ENCODE results near the gene TEF.

The TEF gene

DNA sequence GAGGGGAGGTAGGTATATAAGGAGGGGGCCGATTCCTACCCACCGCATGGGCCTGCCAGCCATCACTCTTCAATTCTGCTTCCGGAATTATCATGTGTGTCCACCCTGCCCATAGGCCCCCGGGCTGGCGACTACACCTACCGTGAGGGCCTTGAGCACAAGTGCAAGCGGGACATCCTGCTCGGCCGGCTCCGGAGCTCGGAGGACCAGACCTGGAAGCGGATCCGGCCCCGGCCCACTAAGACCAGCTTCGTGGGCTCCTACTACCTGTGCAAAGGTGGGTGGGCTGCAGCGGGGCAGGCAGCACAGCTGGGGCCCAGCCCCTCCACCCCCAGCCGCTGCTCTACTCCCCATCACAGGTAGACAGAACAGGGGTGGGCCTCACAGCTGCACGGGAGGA is 38.4 kb upstream of the TEF start:
- Histone ChIP-seq H3K4me1 (ENCODE audit: control insufficient read depth, insufficient read depth, low read length, poor library complexity, severe bottlenecking) (no peaks in the 10 kb centered on the region), H3K4me3 (ENCODE audit: extremely low read depth, insufficient read depth, low read length, poor library complexity, severe bottlenecking) (no peak overlapping the region), H3K9me3 (ENCODE audit: control insufficient read depth, low read length) (no peaks in the 10 kb centered on the region), H3K27ac (ENCODE audit: low read depth, low read length, severe bottlenecking) (no peak overlapping the region), H3K36me3 (ENCODE audit: control insufficient read depth, insufficient read depth, low read length) (peaks cover 90% of the 10 kb centered on the region)
- WGBS, 2 experiments (ENCODE audit: insufficient coverage in 2 of 2), result 97% methylated on average over 14 to 17 of the region's 18 CpGs

DNA sequence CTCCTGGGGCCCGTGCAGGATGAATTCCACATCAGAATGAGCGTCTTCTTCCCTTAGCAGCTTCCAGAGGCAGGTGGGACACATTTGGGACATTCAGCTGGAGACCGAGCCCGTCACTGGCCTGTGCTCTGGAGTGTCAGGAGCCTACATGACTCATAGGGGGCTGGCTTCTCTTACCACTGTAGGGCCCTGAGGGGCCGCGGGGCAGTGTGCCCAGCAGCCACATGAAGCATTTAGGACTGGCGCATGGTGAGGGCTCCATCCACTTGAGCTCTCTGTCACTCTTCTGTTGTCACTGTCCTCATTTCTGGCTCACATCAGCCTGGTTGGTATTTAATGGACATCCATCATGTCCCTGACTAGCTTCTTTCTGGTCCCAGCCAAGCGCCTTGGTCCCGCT is 38.0 kb upstream of the TEF start:
- no peak overlapping the region for H3K4me3 ChIP-seq (ENCODE audit: extremely low read depth, insufficient read depth, low read length, poor library complexity, severe bottlenecking)
- 97 to 98% methylated on average over 9 of the region's 9 CpGs for WGBS, 2 experiments (ENCODE audit: insufficient coverage in 2 of 2)
- no peaks in the 10 kb centered on the region for H3K9me3 ChIP-seq (ENCODE audit: control insufficient read depth, low read length)
- H3K4me1 ChIP-seq (ENCODE audit: control insufficient read depth, insufficient read depth, low read length, poor library complexity, severe bottlenecking), result no peaks in the 10 kb centered on the region
- H3K36me3 ChIP-seq (ENCODE audit: control insufficient read depth, insufficient read depth, low read length), result peaks cover 91% of the 10 kb centered on the region
- no peak overlapping the region for H3K27ac ChIP-seq (ENCODE audit: low read depth, low read length, severe bottlenecking)

DNA sequence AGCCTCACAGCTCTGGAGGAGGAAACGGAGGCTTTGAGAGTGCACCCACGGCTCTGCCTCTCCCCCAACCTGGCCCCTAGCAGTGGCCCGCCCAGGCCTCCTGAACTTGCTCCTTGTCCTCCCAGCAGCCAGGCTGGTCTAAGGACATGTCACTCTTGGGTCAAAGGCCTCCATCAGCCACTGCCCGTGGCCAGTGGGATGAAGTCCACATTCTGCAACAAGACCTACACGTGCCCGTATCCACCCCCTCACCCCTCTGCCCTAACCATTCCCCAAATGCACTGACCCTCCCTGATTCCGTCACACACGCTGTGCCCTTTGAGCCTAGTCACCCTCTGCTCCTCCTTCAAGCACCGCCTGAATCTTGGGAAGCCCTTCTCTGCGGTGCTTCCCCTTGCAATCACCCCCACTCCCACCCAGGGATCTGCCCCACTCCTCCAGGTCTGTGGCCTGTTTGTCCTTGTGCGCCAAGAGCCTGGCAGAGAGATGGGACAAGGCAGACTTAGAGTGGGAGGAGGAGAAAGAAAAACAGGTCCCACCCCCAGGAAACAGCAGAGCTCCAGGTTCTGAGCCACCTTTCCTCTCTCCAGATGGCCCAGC is 37.5 kb upstream of the TEF start:
- Histone ChIP-seq H3K4me3 (ENCODE audit: extremely low read depth, insufficient read depth, low read length, poor library complexity, severe bottlenecking) (no peak overlapping the region), H3K27ac (ENCODE audit: low read depth, low read length, severe bottlenecking) (no peak overlapping the region), H3K4me1 (ENCODE audit: control insufficient read depth, insufficient read depth, low read length, poor library complexity, severe bottlenecking) (no peaks in the 10 kb centered on the region), H3K36me3 (ENCODE audit: control insufficient read depth, insufficient read depth, low read length) (peaks cover 90% of the 10 kb centered on the region), H3K9me3 (ENCODE audit: control insufficient read depth, low read length) (no peaks in the 10 kb centered on the region)
- WGBS, 2 experiments (ENCODE audit: insufficient coverage in 2 of 2), result 96% methylated on average over 8 to 9 of the region's 11 CpGs

DNA sequence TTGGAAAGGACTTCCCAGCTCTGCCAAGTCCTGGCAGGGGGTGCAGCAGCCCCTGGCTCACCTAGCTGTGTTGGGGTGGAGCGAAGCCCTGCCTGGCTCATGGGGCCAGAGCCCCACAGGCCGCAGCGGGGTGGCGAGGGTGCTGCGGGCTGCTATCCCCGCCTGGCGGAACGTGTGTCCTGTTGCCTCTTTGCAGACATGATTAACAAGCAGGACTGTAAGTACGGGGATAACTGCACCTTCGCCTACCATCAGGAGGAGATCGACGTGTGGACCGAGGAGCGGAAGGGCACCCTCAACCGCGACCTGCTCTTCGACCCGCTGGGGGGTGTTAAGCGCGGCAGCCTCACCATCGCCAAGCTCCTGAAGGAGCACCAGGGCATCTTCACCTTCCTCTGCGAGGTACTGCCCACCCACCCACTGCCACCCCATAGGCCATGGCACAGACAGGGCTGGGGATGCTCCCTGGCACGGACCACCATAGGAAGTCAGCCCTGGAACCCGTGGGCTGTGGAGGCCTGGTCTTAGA is 35.9 kb upstream of the TEF start:
- H3K36me3 ChIP-seq (ENCODE audit: control insufficient read depth, insufficient read depth, low read length), result peaks cover 88% of the 10 kb centered on the region
- WGBS, 2 experiments (ENCODE audit: insufficient coverage in 2 of 2), result 92 to 98% methylated on average over 21 to 24 of the region's 24 CpGs
- peaks cover 2% of the 10 kb centered on the region for H3K4me1 ChIP-seq (ENCODE audit: control insufficient read depth, insufficient read depth, low read length, poor library complexity, severe bottlenecking)
- no peak overlapping the region for H3K27ac ChIP-seq (ENCODE audit: low read depth, low read length, severe bottlenecking)
- H3K9me3 ChIP-seq (ENCODE audit: control insufficient read depth, low read length), result no peaks in the 10 kb centered on the region
- no peak overlapping the region for H3K4me3 ChIP-seq (ENCODE audit: extremely low read depth, insufficient read depth, low read length, poor library complexity, severe bottlenecking)

DNA sequence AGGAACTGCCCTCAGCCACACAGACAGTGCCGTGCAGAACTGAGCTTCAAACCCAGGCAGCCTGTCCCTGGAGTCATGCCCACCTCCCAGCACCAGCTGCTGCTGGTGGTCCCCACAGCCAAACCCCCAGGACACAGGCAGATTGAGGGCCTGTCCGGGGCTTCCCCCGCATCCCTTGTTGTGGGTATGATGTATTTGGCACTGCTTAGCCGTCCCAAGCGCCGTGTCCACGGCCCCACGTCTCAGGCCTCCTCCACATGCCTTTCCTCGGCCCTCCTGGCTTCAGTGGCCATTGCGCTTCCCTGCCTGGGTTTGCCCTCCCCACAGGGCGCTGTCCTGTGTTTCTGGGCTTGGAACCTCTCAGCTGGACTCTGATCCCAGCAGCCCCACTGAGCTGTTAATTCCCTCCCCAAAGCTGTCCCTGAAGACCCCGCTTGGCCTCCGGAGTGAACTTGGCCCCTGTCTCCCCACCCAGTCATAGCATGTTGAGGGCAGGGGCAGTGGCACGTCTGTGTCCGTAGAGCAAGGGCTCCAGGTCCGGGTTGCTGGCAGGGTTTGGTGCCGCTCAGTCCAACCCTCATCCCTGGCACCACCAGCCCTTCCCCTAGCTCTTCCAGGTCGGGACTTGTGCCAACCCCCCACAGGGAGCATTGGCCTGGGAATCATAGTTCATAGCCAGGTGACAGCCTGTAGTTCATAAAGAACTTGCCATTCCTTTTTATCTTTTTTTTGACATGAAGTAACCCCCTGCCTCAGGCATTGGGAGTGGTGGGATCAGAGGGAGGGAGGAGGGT is 34.5 kb upstream of the TEF start:
- Histone ChIP-seq H3K9me3 (ENCODE audit: control insufficient read depth, low read length) (no peaks in the 10 kb centered on the region), H3K4me1 (ENCODE audit: control insufficient read depth, insufficient read depth, low read length, poor library complexity, severe bottlenecking) (peaks cover 16% of the 10 kb centered on the region), H3K27ac (ENCODE audit: low read depth, low read length, severe bottlenecking) (no peak overlapping the region), H3K36me3 (ENCODE audit: control insufficient read depth, insufficient read depth, low read length) (peaks cover 94% of the 10 kb centered on the region), H3K4me3 (ENCODE audit: extremely low read depth, insufficient read depth, low read length, poor library complexity, severe bottlenecking) (no peak overlapping the region)
- 93 to 94% methylated on average over 15 to 16 of the region's 18 CpGs for WGBS, 2 experiments (ENCODE audit: insufficient coverage in 2 of 2)

DNA sequence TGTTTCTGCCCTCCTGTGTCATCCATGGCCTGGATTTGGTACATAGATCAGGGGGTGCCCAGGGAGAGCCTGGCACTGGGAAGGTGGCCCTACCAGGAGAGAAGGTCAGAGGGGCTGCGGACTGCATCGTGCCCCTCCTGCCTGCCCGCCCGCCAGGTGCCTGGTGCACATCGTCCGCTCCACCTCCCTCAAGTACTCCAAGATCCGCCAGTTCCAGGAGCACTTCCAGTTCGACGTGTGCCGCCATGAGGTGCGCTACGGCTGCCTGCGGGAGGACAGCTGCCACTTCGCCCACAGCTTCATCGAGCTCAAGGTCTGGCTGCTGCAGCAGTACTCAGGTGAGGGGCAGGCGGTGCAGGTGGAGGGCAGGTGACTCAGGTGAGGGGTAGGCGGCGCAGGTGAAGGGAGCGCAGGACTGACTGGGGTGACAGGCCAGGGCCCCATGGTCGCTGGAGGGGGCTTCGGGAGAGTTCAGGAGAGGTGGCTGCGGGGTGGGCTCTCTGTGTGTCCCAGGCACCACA is 32.7 kb upstream of the TEF start:
- 95 to 98% methylated on average over 18 to 22 of the region's 22 CpGs for WGBS, 2 experiments (ENCODE audit: insufficient coverage in 2 of 2)
- Histone ChIP-seq H3K4me3 (ENCODE audit: extremely low read depth, insufficient read depth, low read length, poor library complexity, severe bottlenecking) (no peak overlapping the region), H3K9me3 (ENCODE audit: control insufficient read depth, low read length) (no peaks in the 10 kb centered on the region), H3K27ac (ENCODE audit: low read depth, low read length, severe bottlenecking) (no peak overlapping the region), H3K36me3 (ENCODE audit: control insufficient read depth, insufficient read depth, low read length) (peaks cover 89% of the 10 kb centered on the region), H3K4me1 (ENCODE audit: control insufficient read depth, insufficient read depth, low read length, poor library complexity, severe bottlenecking) (peaks cover 16% of the 10 kb centered on the region)

DNA sequence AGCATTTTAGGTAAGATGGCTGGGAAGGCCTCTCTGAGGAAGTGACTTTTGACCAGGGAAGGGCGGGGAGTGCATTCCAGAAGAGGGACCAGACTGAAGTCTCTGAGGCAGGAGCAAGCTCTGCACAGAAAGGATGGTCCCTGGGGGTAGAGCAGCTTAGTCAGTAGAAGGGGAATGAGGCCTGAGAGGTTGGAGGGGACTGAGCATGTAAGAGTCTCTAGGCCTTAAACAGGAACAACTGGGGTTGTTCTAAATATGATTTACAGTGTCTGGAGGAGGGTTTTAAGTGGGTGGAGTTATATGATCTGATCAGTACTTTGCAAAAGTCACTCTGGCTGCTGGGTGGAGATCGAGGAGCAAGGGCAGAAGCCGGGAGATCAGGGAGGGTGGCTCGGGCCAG is 31.7 kb upstream of the TEF start:
- WGBS, 2 experiments (ENCODE audit: insufficient coverage in 2 of 2), result 95 to 97% methylated on average over 4 of the region's 4 CpGs
- Histone ChIP-seq H3K4me1 (ENCODE audit: control insufficient read depth, insufficient read depth, low read length, poor library complexity, severe bottlenecking) (peaks cover 16% of the 10 kb centered on the region), H3K4me3 (ENCODE audit: extremely low read depth, insufficient read depth, low read length, poor library complexity, severe bottlenecking) (no peak overlapping the region), H3K36me3 (ENCODE audit: control insufficient read depth, insufficient read depth, low read length) (peaks cover 89% of the 10 kb centered on the region), H3K9me3 (ENCODE audit: control insufficient read depth, low read length) (no peaks in the 10 kb centered on the region), H3K27ac (ENCODE audit: low read depth, low read length, severe bottlenecking) (no peak overlapping the region)

DNA sequence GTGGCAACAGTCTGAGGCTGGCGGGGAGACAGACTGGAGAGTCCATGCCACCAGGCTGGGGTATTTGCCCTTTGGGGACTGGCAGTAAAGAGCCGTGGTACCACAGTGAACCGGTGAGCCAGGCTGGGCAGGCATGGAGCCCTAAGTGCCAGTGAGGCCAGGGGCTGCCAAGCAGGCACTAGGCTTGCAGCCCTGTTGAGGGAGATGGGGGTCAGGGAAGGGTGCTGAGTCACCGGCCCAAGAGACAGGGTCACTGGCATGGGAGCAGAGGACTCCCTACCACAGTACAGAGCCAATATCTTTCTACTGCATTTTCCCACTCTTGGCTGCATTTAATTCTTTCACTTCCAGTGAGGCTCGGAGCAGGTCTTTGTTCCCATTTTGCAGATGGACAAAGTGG is 30.7 kb upstream of the TEF start:
- Histone ChIP-seq H3K4me3 (ENCODE audit: extremely low read depth, insufficient read depth, low read length, poor library complexity, severe bottlenecking) (no peak overlapping the region), H3K4me1 (ENCODE audit: control insufficient read depth, insufficient read depth, low read length, poor library complexity, severe bottlenecking) (peaks cover 16% of the 10 kb centered on the region), H3K9me3 (ENCODE audit: control insufficient read depth, low read length) (no peaks in the 10 kb centered on the region), H3K27ac (ENCODE audit: low read depth, low read length, severe bottlenecking) (no peak overlapping the region), H3K36me3 (ENCODE audit: control insufficient read depth, insufficient read depth, low read length) (peaks cover 89% of the 10 kb centered on the region)
- WGBS, 2 experiments (ENCODE audit: insufficient coverage in 2 of 2), result 98% methylated on average over 4 to 5 of the region's 5 CpGs

DNA sequence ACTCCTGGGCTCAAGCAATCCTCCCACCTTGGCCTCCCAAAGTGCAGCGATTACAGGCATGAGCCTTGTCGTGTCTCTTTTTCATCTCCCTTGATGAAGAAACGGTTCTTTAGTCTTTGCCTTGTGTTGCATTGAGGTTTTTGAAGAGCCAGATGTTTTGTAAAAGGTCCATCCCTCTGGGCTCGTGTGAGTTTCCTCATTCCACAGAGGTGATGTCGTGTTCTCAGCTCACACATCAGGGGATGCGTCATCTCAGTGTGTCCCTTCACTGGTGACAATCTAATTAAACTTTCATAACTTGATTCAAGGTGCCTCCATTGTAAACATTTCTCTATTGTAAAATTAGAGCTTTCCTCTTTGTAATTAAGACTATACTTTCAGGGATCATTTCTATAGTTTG is 29.7 kb upstream of the TEF start:
- no peaks in the 10 kb centered on the region for H3K9me3 ChIP-seq (ENCODE audit: control insufficient read depth, low read length)
- H3K36me3 ChIP-seq (ENCODE audit: control insufficient read depth, insufficient read depth, low read length), result peaks cover 90% of the 10 kb centered on the region
- peak overlapping the region; percentile 71 for H3K27ac ChIP-seq (ENCODE audit: low read depth, low read length, severe bottlenecking)
- no peak overlapping the region for H3K4me3 ChIP-seq (ENCODE audit: extremely low read depth, insufficient read depth, low read length, poor library complexity, severe bottlenecking)
- 84 to 88% methylated on average over 6 of the region's 6 CpGs for WGBS, 2 experiments (ENCODE audit: insufficient coverage in 2 of 2)
- H3K4me1 ChIP-seq (ENCODE audit: control insufficient read depth, insufficient read depth, low read length, poor library complexity, severe bottlenecking), result peaks cover 16% of the 10 kb centered on the region

DNA sequence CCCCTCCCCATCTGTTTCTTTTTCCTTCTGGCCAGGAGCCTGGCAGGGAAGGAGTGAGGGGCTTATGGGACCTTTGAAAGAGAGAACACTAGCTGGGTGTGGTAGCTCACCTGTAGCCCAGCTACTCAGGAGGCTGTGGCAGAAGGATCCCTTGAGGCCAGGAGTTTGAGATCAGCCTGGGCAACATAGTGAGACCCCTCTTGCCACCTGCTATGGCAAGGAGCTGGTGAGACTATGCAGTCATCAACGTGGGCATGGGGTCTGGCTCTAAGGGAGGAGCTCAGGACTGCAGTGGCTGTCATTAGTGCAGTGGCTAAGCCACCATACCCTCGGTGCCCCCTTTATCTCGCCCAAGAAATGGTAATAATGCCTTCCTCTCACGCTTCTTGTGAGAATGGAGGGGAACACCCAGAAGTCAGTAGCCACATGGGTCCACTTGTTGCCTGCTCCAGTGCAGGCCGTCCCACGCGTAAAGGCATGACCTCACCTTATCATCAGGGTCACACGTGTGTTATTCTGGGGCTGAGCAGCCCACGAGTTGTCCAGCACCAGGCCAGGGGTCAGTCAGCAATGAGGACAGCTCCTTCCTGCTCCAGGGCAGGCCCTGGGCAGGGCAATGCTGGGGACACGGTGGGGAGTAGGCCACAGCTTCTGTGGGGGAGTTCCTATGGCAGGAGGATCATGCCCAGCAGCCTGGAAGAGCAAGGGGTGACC is 27.7 kb upstream of the TEF start:
- WGBS, 2 experiments (ENCODE audit: insufficient coverage in 2 of 2), result 94 to 98% methylated on average over 9 to 10 of the region's 10 CpGs
- Histone ChIP-seq H3K4me3 (ENCODE audit: extremely low read depth, insufficient read depth, low read length, poor library complexity, severe bottlenecking) (no peak overlapping the region), H3K36me3 (ENCODE audit: control insufficient read depth, insufficient read depth, low read length) (peaks cover 78% of the 10 kb centered on the region), H3K27ac (ENCODE audit: low read depth, low read length, severe bottlenecking) (no peak overlapping the region), H3K9me3 (ENCODE audit: control insufficient read depth, low read length) (no peaks in the 10 kb centered on the region), H3K4me1 (ENCODE audit: control insufficient read depth, insufficient read depth, low read length, poor library complexity, severe bottlenecking) (peaks cover 25% of the 10 kb centered on the region)

Measured in mesodermal cell (in vitro differentiated cells).